H1 (cell line): ENCODE data around the gene FKBP6.

Experiments
- CHD2 ChIP-seq: IDR thresholded peaks from 2 replicates; pipeline ENCODE4 v1.6.1; 2012; ENCODE audit warnings: low read length, improper control_type of control experiment
- GTF2F1 ChIP-seq: IDR thresholded peaks from 2 replicates; pipeline ENCODE4 v1.6.1; 2012; ENCODE audit warnings: low read depth, low read length, improper control_type of control experiment, borderline replicate concordance
- NRF1 ChIP-seq: IDR thresholded peaks from 2 replicates; pipeline ENCODE4 v1.6.1; 2011; ENCODE audit warnings: mild to moderate bottlenecking, low read depth, low read length, improper control_type of control experiment
- TF ChIP-seq, protein P1 (sequence below): IDR thresholded peaks from 2 replicates; pipeline ENCODE4 v1.6.1; 2012; ENCODE audit warnings: inconsistent platforms
- TF ChIP-seq, protein P2 (sequence below), 3 experiments: IDR thresholded peaks; 1 replicate in 2 of 3; 2 replicates in 1 of 3; pipeline versions ENCODE4 v1.5.1 to v1.6.1; 2011; ENCODE audit warnings: low read length in 3 of 3, mild to moderate bottlenecking in 3 of 3, inconsistent platforms in 2 of 3, low read depth in 1 of 3, moderate library complexity in 1 of 3; ENCODE audit not compliant: insufficient read depth in 1 of 3; ENCODE audit errors: control extremely low read depth in 1 of 3

DNA sequence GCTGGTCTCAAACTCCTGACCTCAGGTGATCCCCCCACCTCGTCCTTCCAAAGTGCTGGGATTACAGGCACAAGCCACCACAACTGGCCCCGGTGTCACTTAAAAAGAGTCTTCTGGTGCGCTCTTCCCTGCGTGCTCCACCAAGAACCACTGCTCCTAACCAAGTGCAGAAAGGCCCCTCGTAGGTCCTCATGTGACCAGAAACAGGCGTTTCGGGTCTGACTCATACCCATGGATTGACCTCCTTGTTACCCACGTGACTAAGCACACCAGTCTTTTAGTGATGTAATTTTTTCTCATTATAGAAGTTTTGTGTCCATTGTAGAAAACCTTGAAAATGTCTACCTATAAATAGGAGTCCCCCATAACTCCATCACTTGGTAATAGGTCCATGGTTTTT, 13.9 kb downstream of the FKBP6 start:
- no peak for TF ChIP-seq GTF2F1
- TF ChIP-seq, protein P1, sequence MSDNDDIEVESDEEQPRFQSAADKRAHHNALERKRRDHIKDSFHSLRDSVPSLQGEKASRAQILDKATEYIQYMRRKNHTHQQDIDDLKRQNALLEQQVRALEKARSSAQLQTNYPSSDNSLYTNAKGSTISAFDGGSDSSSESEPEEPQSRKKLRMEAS = no peak
- TF ChIP-seq CHD2 = no peak
- TF ChIP-seq, protein P2, sequence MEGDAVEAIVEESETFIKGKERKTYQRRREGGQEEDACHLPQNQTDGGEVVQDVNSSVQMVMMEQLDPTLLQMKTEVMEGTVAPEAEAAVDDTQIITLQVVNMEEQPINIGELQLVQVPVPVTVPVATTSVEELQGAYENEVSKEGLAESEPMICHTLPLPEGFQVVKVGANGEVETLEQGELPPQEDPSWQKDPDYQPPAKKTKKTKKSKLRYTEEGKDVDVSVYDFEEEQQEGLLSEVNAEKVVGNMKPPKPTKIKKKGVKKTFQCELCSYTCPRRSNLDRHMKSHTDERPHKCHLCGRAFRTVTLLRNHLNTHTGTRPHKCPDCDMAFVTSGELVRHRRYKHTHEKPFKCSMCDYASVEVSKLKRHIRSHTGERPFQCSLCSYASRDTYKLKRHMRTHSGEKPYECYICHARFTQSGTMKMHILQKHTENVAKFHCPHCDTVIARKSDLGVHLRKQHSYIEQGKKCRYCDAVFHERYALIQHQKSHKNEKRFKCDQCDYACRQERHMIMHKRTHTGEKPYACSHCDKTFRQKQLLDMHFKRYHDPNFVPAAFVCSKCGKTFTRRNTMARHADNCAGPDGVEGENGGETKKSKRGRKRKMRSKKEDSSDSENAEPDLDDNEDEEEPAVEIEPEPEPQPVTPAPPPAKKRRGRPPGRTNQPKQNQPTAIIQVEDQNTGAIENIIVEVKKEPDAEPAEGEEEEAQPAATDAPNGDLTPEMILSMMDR (IDR thresholded peaks at IDR 0.05; ENCODE audit: control extremely low read depth in 1 of 3, insufficient read depth in 1 of 3, low read depth in 1 of 3, low read length in 3 of 3) = no peak
- TF ChIP-seq NRF1 = no peak
